Measurements from ENCODE around the gene TNIP2. TPM values are rescaled to one million over a fixed set of nuclear protein-coding genes. Genes with fewer than 3 reads are reported as not detected.

The TNIP2 gene
- total RNA-seq, 1 donor from 2014 or later = 19.4 TPM

DNA sequence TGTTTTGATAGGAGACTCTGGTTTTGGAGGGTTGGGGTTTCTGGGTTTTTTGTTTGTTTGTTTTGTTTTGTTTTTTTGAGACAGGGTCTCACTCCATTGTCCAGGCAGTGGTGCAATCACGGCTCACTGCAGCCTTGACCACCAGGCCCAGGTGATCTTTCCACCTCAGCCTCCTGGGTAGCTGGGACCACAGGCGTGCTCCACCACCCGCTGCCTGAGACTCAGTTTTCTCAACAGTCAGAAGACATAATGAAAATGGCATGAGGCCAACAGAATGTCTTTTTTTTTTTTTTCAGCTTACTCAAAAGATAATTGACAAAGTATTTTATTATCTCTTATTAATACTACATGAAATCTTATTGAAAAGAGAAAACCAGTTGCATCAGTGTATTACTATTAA, 32.4 kb downstream of the TNIP2 start:
- no peak for TF ChIP-seq CTCF (IDR thresholded peaks at IDR 0.05; ENCODE audit: borderline replicate concordance)
- Histone ChIP-seq H3K9me3 (replicated peaks) (no peaks in the 10 kb centered on the region), H3K4me1 (no peaks in the 10 kb centered on the region), H3K27ac (replicated peaks) (no peak overlapping the region), H3K4me3 (no peak overlapping the region), H3K27me3 (ENCODE audit: low read depth) (no peaks in the 10 kb centered on the region), H3K36me3 (peaks cover 47% of the 10 kb centered on the region)
- no peak for DNase-seq
- intact Hi-C loops (cut with micrococcal nuclease) = no loop called here

- no peak overlapping the region for H3K4me3 ChIP-seq
- H3K9me3 ChIP-seq (replicated peaks) = no peaks in the 10 kb centered on the region
- H3K27ac ChIP-seq (replicated peaks) = no peak overlapping the region
- no peak for TF ChIP-seq CTCF (IDR thresholded peaks at IDR 0.05; ENCODE audit: borderline replicate concordance)
- no peak for DNase-seq
- H3K27me3 ChIP-seq (ENCODE audit: low read depth) = no peaks in the 10 kb centered on the region
- H3K4me1 ChIP-seq = no peaks in the 10 kb centered on the region
- peaks cover 57% of the 10 kb centered on the region for H3K36me3 ChIP-seq
- intact Hi-C loops (cut with micrococcal nuclease) = no loop called here
Observed at GRCh38 chr4:2722033-2722432, 34.1 kb downstream of the TNIP2 start.

GRCh38 chr4:2721586-2721985, 34.5 kb downstream of the TNIP2 start:
- no peak for TF ChIP-seq CTCF (IDR thresholded peaks at IDR 0.05; ENCODE audit: borderline replicate concordance)
- no peak overlapping the region for H3K27ac ChIP-seq (replicated peaks)
- H3K4me3 ChIP-seq = no peak overlapping the region
- H3K9me3 ChIP-seq (replicated peaks) = no peaks in the 10 kb centered on the region
- no peak for DNase-seq
- no peaks in the 10 kb centered on the region for H3K4me1 ChIP-seq
- H3K27me3 ChIP-seq (ENCODE audit: low read depth) = no peaks in the 10 kb centered on the region
- H3K36me3 ChIP-seq = peaks cover 62% of the 10 kb centered on the region
- intact Hi-C loops (cut with micrococcal nuclease) = no loop called here

- Histone ChIP-seq H3K4me1 (peaks cover 34% of the 10 kb centered on the region), H3K36me3 (peaks cover 46% of the 10 kb centered on the region), H3K9me3 (replicated peaks) (no peaks in the 10 kb centered on the region), H3K4me3 (no peak overlapping the region), H3K27ac (replicated peaks) (no peak overlapping the region), H3K27me3 (ENCODE audit: low read depth) (no peaks in the 10 kb centered on the region)
- intact Hi-C loops (cut with micrococcal nuclease) = no loop called here
- no peak for TF ChIP-seq CTCF (IDR thresholded peaks at IDR 0.05; ENCODE audit: borderline replicate concordance)
- no peak for DNase-seq
Observed at GRCh38 chr4:2716236-2716635, 39.9 kb downstream of the TNIP2 start.

- Histone ChIP-seq H3K27ac (replicated peaks) (peak overlapping the region; percentile 76), H3K4me3 (no peak overlapping the region), H3K4me1 (peaks cover 34% of the 10 kb centered on the region), H3K9me3 (replicated peaks) (no peaks in the 10 kb centered on the region), H3K27me3 (ENCODE audit: low read depth) (no peaks in the 10 kb centered on the region), H3K36me3 (peaks cover 41% of the 10 kb centered on the region)
- TF ChIP-seq CTCF (IDR thresholded peaks at IDR 0.05; ENCODE audit: borderline replicate concordance) = no peak
- intact Hi-C loops (cut with micrococcal nuclease) = no loop called here
- DNase-seq = no peak
Observed at GRCh38 chr4:2715426-2715825, 40.7 kb downstream of the TNIP2 start.

DNA sequence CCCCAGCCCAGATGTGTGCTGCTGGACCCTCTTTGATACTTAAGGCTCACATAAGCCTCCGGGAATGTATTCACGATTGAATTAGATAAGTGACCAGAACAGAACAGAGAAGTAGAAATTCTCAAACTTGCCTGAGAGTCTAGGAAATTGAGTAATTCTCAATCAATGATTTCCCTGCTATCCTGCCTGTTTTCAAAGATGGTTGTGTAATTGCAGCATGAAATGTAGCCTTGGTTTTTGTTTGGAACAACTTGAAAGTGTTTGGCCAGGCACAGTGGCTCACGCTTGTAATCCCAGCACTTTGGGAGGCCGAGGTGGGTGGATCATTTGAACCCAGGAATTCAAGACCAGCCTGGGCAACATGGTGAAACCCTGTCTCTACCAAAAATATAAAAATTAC, 41.2 kb downstream of the TNIP2 start:
- no peak overlapping the region for H3K4me3 ChIP-seq
- H3K9me3 ChIP-seq (replicated peaks) = no peaks in the 10 kb centered on the region
- peak overlapping the region; percentile 76 for H3K27ac ChIP-seq (replicated peaks)
- no peak for DNase-seq
- intact Hi-C loops (cut with micrococcal nuclease) = no loop called here
- H3K27me3 ChIP-seq (ENCODE audit: low read depth) = no peaks in the 10 kb centered on the region
- H3K36me3 ChIP-seq = peaks cover 36% of the 10 kb centered on the region
- peaks cover 34% of the 10 kb centered on the region for H3K4me1 ChIP-seq
- TF ChIP-seq CTCF (IDR thresholded peaks at IDR 0.05; ENCODE audit: borderline replicate concordance) = no peak
